IMR-90 (cell line): ENCODE measurements around the gene BLOC1S6. TPM values are rescaled to one million over a fixed set of nuclear protein-coding genes. Genes with fewer than 3 reads are reported as not detected.
A peak's percentile ranks its signal among the peaks of the same experiment; 100 is the strongest.

Source experiments
- ATAC-seq: fragments of 200-7000 bp; cut with Tn5 transposase; 2 replicates; pipeline ENCODE4 v1.9.1; 2020; ENCODE audit warnings: low read depth, mild to moderate bottlenecking, moderate library complexity
- BruUV-seq: library from RNA; stranded (reverse); fragments of 400-500 nt; replicated peaks from 2 replicates; lab custom pipeline; 2021; lab: Mats Ljungman, UMichigan
- CTCF ChIA-PET: fragments of 300-600 bp; formaldehyde crosslinking; extraction: SDS; loops from one replicate; lab custom pipeline; 2021; ENCODE audit warnings: antibody characterized with exemption; lab: Yijun Ruan, JAX
- POLR2A ChIA-PET: fragments of 300-600 bp; sonication (Branson Sonifier 250); formaldehyde crosslinking; loops from one replicate; lab custom pipeline; 2022; ENCODE audit warnings: antibody characterized with exemption; ENCODE audit not compliant: unreplicated experiment; lab: Charles Lee
- DNase-seq: peaks from one replicate; pipeline ENCODE4 v3.0.0; 2013
- H2AFZ ChIP-seq: replicated peaks from 2 replicates; pipeline ENCODE3; 2013; ENCODE audit warnings: low read length, mild to moderate bottlenecking; ENCODE audit not compliant: poor library complexity
- H2AK5ac ChIP-seq: 2 replicates; pipeline ENCODE4 v1.6.1; 2013; ENCODE audit warnings: low read depth, low read length, inconsistent platforms
- H2AK9ac ChIP-seq: replicated peaks from 2 replicates; pipeline ENCODE3; 2013; ENCODE audit warnings: mild to moderate bottlenecking, low read depth, low read length, moderate library complexity; ENCODE audit not compliant: poor library complexity
- H2BK120ac ChIP-seq: 2 replicates; pipeline ENCODE4 v1.6.1; 2013; ENCODE audit warnings: low read depth, low read length, inconsistent platforms
- H2BK15ac ChIP-seq: 3 replicates; pipeline ENCODE4 v1.6.1; 2013; ENCODE audit warnings: low read depth, low read length, inconsistent platforms
- H2BK20ac ChIP-seq: 2 replicates; pipeline ENCODE4 v1.6.1; 2013; ENCODE audit warnings: low read depth, mild to moderate bottlenecking, inconsistent platforms, low read length, moderate library complexity
- H2BK5ac ChIP-seq: 2 replicates; pipeline ENCODE4 v1.6.1; 2013; ENCODE audit warnings: mild to moderate bottlenecking, low read depth, low read length, inconsistent platforms; ENCODE audit not compliant: poor library complexity, severe bottlenecking
- H3K14ac ChIP-seq: replicated peaks from 2 replicates; pipeline ENCODE4 v1.6.1; 2013; ENCODE audit warnings: low read depth, low read length, inconsistent platforms
- H3K18ac ChIP-seq: 2 replicates; pipeline ENCODE4 v1.6.1; 2013; ENCODE audit warnings: low read depth, low read length, control low read depth
- H3K23ac ChIP-seq: 2 replicates; pipeline ENCODE4 v1.6.1; 2013; ENCODE audit warnings: low read depth, low read length, inconsistent platforms
- H3K27ac ChIP-seq: 2 replicates; pipeline ENCODE4 v1.5.1; 2013; ENCODE audit warnings: mild to moderate bottlenecking, control low read depth, low read length; ENCODE audit not compliant: insufficient read depth
- H3K27me3 ChIP-seq: 2 replicates; pipeline ENCODE4 v1.6.1; 2013; ENCODE audit warnings: low read length; ENCODE audit not compliant: control insufficient read depth, insufficient read depth
- H3K36me3 ChIP-seq: 2 replicates; pipeline ENCODE4 v1.6.1; 2013; ENCODE audit warnings: low read length, mixed read lengths; ENCODE audit not compliant: control insufficient read depth, insufficient read depth
- H3K4ac ChIP-seq: 2 replicates; pipeline ENCODE4 v1.6.1; 2013; ENCODE audit warnings: low read depth, low read length, inconsistent platforms
- H3K4me1 ChIP-seq: 2 replicates; pipeline ENCODE4 v1.6.1; 2013; ENCODE audit warnings: low read length, mixed read lengths; ENCODE audit not compliant: control insufficient read depth, insufficient read depth
- H3K4me2 ChIP-seq: 2 replicates; pipeline ENCODE4 v1.6.1; 2013; ENCODE audit warnings: low read depth, mild to moderate bottlenecking, control low read depth, low read length, moderate library complexity
- H3K4me3 ChIP-seq: 2 replicates; pipeline ENCODE4 v1.5.1; 2013; ENCODE audit warnings: low read depth, mild to moderate bottlenecking, control low read depth, low read length, moderate library complexity; ENCODE audit not compliant: insufficient read depth
- H3K56ac ChIP-seq: 2 replicates; pipeline ENCODE4 v1.6.1; 2013; ENCODE audit warnings: low read length, inconsistent platforms; ENCODE audit not compliant: insufficient read depth; ENCODE audit errors: extremely low read depth
- H3K79me1 ChIP-seq, 2 experiments: 2 replicates each; pipeline ENCODE4 v1.6.1; 2013; ENCODE audit warnings: low read length in 2 of 2, inconsistent platforms in 1 of 2, low read depth in 1 of 2
- H3K9ac ChIP-seq: 2 replicates; pipeline ENCODE4 v1.6.1; 2013; ENCODE audit warnings: low read depth, low read length, control low read depth
- H3K9me1 ChIP-seq: 2 replicates; pipeline ENCODE4 v1.6.1; 2013; ENCODE audit warnings: low read length, inconsistent platforms; ENCODE audit not compliant: insufficient read depth
- H3K9me3 ChIP-seq: 2 replicates; pipeline ENCODE4 v1.6.1; 2013; ENCODE audit warnings: low read length; ENCODE audit not compliant: control insufficient read depth, insufficient read depth
- H4K20me1 ChIP-seq: 2 replicates; pipeline ENCODE4 v1.6.1; 2013; ENCODE audit warnings: low read length, inconsistent platforms; ENCODE audit not compliant: insufficient read depth
- H4K5ac ChIP-seq: 2 replicates; pipeline ENCODE4 v1.6.1; 2013; ENCODE audit warnings: mild to moderate bottlenecking, low read depth, low read length, control low read depth
- H4K8ac ChIP-seq, 2 experiments: 2 replicates each; pipeline ENCODE4 v1.6.1; 2013; ENCODE audit warnings: low read depth in 2 of 2, low read length in 2 of 2, control low read depth in 1 of 2, inconsistent platforms in 1 of 2
- H4K91ac ChIP-seq: 2 replicates; pipeline ENCODE4 v1.6.1; 2013; ENCODE audit warnings: low read depth, low read length, inconsistent platforms; ENCODE audit not compliant: insufficient read depth
- BHLHE40 ChIP-seq: fragments of 150-350 bp; IDR thresholded peaks from 2 replicates; pipeline ENCODE4 v1.6.1; 2016; ENCODE audit warnings: mild to moderate bottlenecking, low read depth, low read length
- CEBPB ChIP-seq: IDR thresholded peaks from 2 replicates; pipeline ENCODE4 v1.6.1; 2012; ENCODE audit warnings: low read depth, low read length, improper control_type of control experiment
- CHD1 ChIP-seq: IDR thresholded peaks from 2 replicates; pipeline ENCODE4 v1.6.1; 2012; ENCODE audit warnings: low read depth, low read length, improper control_type of control experiment
- CTCF ChIP-seq: conservative IDR thresholded peaks from 2 replicates; pipeline ENCODE4 v1.5.1; 2012; ENCODE audit warnings: mild to moderate bottlenecking, low read depth, low read length, improper control_type of control experiment
- ELK1 ChIP-seq: fragments of 150-350 bp; IDR thresholded peaks from 2 replicates; pipeline ENCODE4 v1.6.1; 2016; ENCODE audit warnings: low read depth, mild to moderate bottlenecking, low read length, moderate library complexity, borderline replicate concordance
- FOS ChIP-seq: fragments of 150-350 bp; IDR thresholded peaks from 2 replicates; pipeline ENCODE4 v1.6.1; 2016; ENCODE audit warnings: low read depth, low read length
- MAFK ChIP-seq: IDR thresholded peaks from 2 replicates; pipeline ENCODE4 v1.6.1; 2012; ENCODE audit warnings: low read depth, low read length, improper control_type of control experiment
- MAZ ChIP-seq: IDR thresholded peaks from 2 replicates; pipeline ENCODE4 v1.6.1; 2012; ENCODE audit warnings: low read depth, mild to moderate bottlenecking, low read length, improper control_type of control experiment, moderate library complexity, borderline replicate concordance
- MXI1 ChIP-seq: IDR thresholded peaks from 2 replicates; pipeline ENCODE4 v1.6.1; 2012; ENCODE audit warnings: low read depth, mild to moderate bottlenecking, low read length, moderate library complexity, borderline replicate concordance
- NFE2L2 ChIP-seq: fragments of 150-350 bp; IDR thresholded peaks from 2 replicates; pipeline ENCODE4 v1.6.1; 2016; ENCODE audit warnings: low read depth, mild to moderate bottlenecking, low read length
- POLR2A ChIP-seq: IDR thresholded peaks from 2 replicates; pipeline ENCODE4 v1.6.1; 2012; ENCODE audit warnings: mild to moderate bottlenecking, low read depth, low read length
- RAD21 ChIP-seq: IDR thresholded peaks from 2 replicates; pipeline ENCODE4 v1.6.1; 2012; ENCODE audit warnings: low read length, improper control_type of control experiment
- RCOR1 ChIP-seq: IDR thresholded peaks from 2 replicates; pipeline ENCODE4 v1.6.1; 2012; ENCODE audit warnings: mild to moderate bottlenecking, low read length, improper control_type of control experiment; ENCODE audit not compliant: insufficient replicate concordance
- RFX5 ChIP-seq: IDR thresholded peaks from 2 replicates; pipeline ENCODE4 v1.8.0; 2012; ENCODE audit warnings: low read depth, mild to moderate bottlenecking, low read length, moderate library complexity
- SMC3 ChIP-seq: fragments of 150-350 bp; IDR thresholded peaks from 2 replicates; pipeline ENCODE4 v1.6.1; 2016; ENCODE audit warnings: low read depth, mild to moderate bottlenecking, antibody characterized with exemption, low read length, moderate library complexity
- USF2 ChIP-seq: fragments of 150-350 bp; IDR thresholded peaks from 2 replicates; pipeline ENCODE4 v1.6.1; 2017; ENCODE audit warnings: mild to moderate bottlenecking, antibody characterized with exemption, low read length, low read depth
- WGBS, 2 experiments: methylation state at CpG; one replicate each; pipeline versions ENCODE4 v1.1.5 to v1.1.7; 2013; ENCODE audit warnings: missing lambda C conversion rate in 2 of 2; ENCODE audit not compliant: insufficient read length in 1 of 2; ENCODE audit errors: extremely low coverage in 2 of 2; 5-methylcytosine and 5-hydroxymethylcytosine counted together
- dilution Hi-C: fragments of 300-500 bp; cut with HindIII; formaldehyde crosslinking; loops from one replicate; pipeline ENCODE4 v1.14.3; 2018; ENCODE audit warnings: low sequenced_read_pairs; ENCODE audit not compliant: unreplicated experiment
- in situ Hi-C: fragments of 300-500 bp; cut with MboI; formaldehyde crosslinking; loops from 3 replicates; pipeline ENCODE4 v1.14.3; 2019; ENCODE audit warnings: low sequenced_read_pairs, inconsistent platforms, mixed read lengths
- intact Hi-C: fragments of 100-400 bp; cut with micrococcal nuclease; formaldehyde crosslinking; loops from 2 replicates; pipeline ENCODE4 v1.10.0; 2022
- polyA plus RNA-seq, 3 experiments: library from polyadenylated mRNA; depleted of rRNA; stranded (reverse); fragments of >200 nt; gene quantifications; 2 replicates each; pipeline ENCODE4 v1.2.3, GENCODE V29; 2012; ENCODE audit warnings: low replicate concordance in 1 of 3
- total RNA-seq: library from RNA; depleted of rRNA; stranded (reverse); fragments of >200 nt; gene quantifications from 2 replicates; pipeline ENCODE4 v1.2.3, GENCODE V29; 2012

Gene BLOC1S6
- total and polyA plus RNA-seq, 2 of the 4 experiments (the other 2 are of a cell fraction) = 21.7 to 40.9 TPM

GRCh38 chr15:45631776-45632175 lies 44.6 kb downstream of the BLOC1S6 start:
- DNase-seq (peak; percentile 45), ATAC-seq (peak; percentile 27)
- TF ChIP-seq ELK1 (no peak), SMC3 (no peak), MAFK (no peak), USF2 (no peak), NFE2L2 (no peak), CEBPB (no peak), FOS (no peak), CHD1 (no peak), RAD21 (no peak), CTCF (no peak), POLR2A (no peak), RFX5 (no peak), RCOR1 (no peak), MAZ (no peak), MXI1 (no peak), BHLHE40 (no peak)
- peak overlapping the region; percentile 90 for H2AFZ ChIP-seq
- peak overlapping the region; percentile 62 for H3K27ac ChIP-seq
- H3K9me3 ChIP-seq = peaks cover 4% of the 10 kb centered on the region
- peak overlapping the region; percentile 74 for H2BK20ac ChIP-seq
- no CpG with 5 or more reads among the region's 2 CpGs for WGBS, 2 experiments
- peak overlapping the region; percentile 86 for H4K91ac ChIP-seq
- H3K9ac ChIP-seq = peak overlapping the region; percentile 40; the same call in 1 of the 2 replicates
- no TSS peak for BruUV-seq
- H2AK9ac ChIP-seq = no peak overlapping the region
- peak overlapping the region; percentile 91 for H3K14ac ChIP-seq
- peak overlapping the region; percentile 94 for H2BK15ac ChIP-seq
- H3K4me3 ChIP-seq = no peak overlapping the region
- in situ Hi-C loops (no loop called here), intact Hi-C loops (no loop called here), dilution Hi-C loops (no loop called here)
- H3K18ac ChIP-seq = peak overlapping the region; percentile 41; the same call in 1 of the 2 replicates
- peak overlapping the region; percentile 88 for H2BK5ac ChIP-seq
- CTCF ChIA-PET = no interaction called here
- no peaks in the 10 kb centered on the region for H3K36me3 ChIP-seq
- H2BK120ac ChIP-seq = peak overlapping the region; percentile 92
- H3K79me1 ChIP-seq = 0 out of 4 replicates have a peak, but pooled peaks cover 0 to under 1% of the 10 kb centered on the region in 2 experiments
- H2AK5ac ChIP-seq = peak overlapping the region; percentile 77
- no peaks in the 10 kb centered on the region for H3K27me3 ChIP-seq
- peak overlapping the region; percentile 66 for H4K5ac ChIP-seq
- H4K8ac ChIP-seq = peak overlapping the region; percentile 81 to 94
- H4K20me1 ChIP-seq = no peaks in the 10 kb centered on the region
- H3K4me2 ChIP-seq = peak overlapping the region; percentile 39
- peak overlapping the region; percentile 79; the same call in 1 of the 2 replicates for H3K23ac ChIP-seq
- 0 out of 2 replicates have a peak, but pooled peaks cover 3% of the 10 kb centered on the region for H3K9me1 ChIP-seq
- POLR2A ChIA-PET = interaction anchor here (0.6 kb wide), 1 partner anchor 75 kb away, joined by 3 read pairs; no protein-coding TSS in a partner anchor
- peak overlapping the region; percentile 55; the same call in 1 of the 2 replicates for H3K4ac ChIP-seq
- peaks cover 6% of the 10 kb centered on the region for H3K4me1 ChIP-seq
- peak overlapping the region; percentile 80; the same call in 1 of the 2 replicates for H3K56ac ChIP-seq
